ENCODE results near the gene MCFD2.

- no peak for TF ChIP-seq CTCF (IDR thresholded peaks at IDR 0.05)
- TF ChIP-seq POLR2A (IDR thresholded peaks at IDR 0.05): no peak
Measured at GRCh38 chr2:46879511-46879910, 36.1 kb downstream of the MCFD2 start.
